Measurements from ENCODE around the gene LGALS13. TPM values are rescaled to one million over a fixed set of nuclear protein-coding genes. Genes with fewer than 3 reads are reported as not detected.

LGALS13 gene
- polyA plus RNA-seq, 3 donors: not detected

DNA sequence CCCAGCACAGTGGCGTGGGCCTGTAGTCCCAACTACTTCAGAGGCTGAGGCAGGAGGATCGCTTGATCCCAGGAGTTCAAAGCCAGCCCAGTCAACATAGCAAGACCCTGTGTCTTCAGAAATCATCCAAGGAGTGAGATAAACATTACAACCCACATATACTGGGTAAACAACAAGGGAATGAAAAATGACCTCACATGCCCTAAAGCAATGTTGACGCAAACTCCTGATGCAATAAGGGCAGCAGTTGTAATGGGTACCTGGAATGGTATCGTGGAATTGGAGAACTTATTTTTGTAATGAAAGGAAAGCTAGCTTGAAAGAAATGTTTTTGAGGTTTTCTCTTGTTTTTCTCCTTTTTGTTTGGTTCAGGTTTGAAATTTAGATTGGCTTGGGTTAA lies 28.9 kb downstream of the LGALS13 start:
- no peak overlapping the region for H3K4me3 ChIP-seq (replicated peaks in 1 of 3; ENCODE audit: low read depth in 2 of 3, low read length in 3 of 3)
- TF ChIP-seq, protein P1, sequence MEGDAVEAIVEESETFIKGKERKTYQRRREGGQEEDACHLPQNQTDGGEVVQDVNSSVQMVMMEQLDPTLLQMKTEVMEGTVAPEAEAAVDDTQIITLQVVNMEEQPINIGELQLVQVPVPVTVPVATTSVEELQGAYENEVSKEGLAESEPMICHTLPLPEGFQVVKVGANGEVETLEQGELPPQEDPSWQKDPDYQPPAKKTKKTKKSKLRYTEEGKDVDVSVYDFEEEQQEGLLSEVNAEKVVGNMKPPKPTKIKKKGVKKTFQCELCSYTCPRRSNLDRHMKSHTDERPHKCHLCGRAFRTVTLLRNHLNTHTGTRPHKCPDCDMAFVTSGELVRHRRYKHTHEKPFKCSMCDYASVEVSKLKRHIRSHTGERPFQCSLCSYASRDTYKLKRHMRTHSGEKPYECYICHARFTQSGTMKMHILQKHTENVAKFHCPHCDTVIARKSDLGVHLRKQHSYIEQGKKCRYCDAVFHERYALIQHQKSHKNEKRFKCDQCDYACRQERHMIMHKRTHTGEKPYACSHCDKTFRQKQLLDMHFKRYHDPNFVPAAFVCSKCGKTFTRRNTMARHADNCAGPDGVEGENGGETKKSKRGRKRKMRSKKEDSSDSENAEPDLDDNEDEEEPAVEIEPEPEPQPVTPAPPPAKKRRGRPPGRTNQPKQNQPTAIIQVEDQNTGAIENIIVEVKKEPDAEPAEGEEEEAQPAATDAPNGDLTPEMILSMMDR (IDR thresholded peaks at IDR 0.05): no peak
- no peaks in the 10 kb centered on the region for H3K4me1 Mint-ChIP-seq
- 86% methylated on average over 3 of the region's 4 CpGs for WGBS (ENCODE audit: insufficient coverage)
- H3K4me1 ChIP-seq (ENCODE audit: control insufficient read depth in 1 of 2, insufficient read depth in 2 of 2, low read length in 2 of 2): no peaks in the 10 kb centered on the region
- H3K9me3 Mint-ChIP-seq: peaks cover 0 to 4% (median 0%) of the 10 kb centered on the region in 7 donors
- H3K9me3 ChIP-seq (replicated peaks in 1 of 2; ENCODE audit: control insufficient read depth in 1 of 2, insufficient read depth in 1 of 2, low read length in 2 of 2): no peaks in the 10 kb centered on the region
- H2AFZ ChIP-seq (ENCODE audit: insufficient read depth, low read depth, low read length, poor library complexity, severe bottlenecking): no peak overlapping the region
- H3K27me3 ChIP-seq (ENCODE audit: control insufficient read depth in 2 of 2, insufficient read depth in 2 of 2, low read length in 2 of 2): no peaks in the 10 kb centered on the region
- H3K27ac ChIP-seq (ENCODE audit: low read depth in 1 of 2, low read length in 2 of 2): no peak overlapping the region
- no peaks in the 10 kb centered on the region for H3K36me3 Mint-ChIP-seq
- DNase-seq: no peak
- intact Hi-C loops (cut with micrococcal nuclease): no loop called here
- H4K20me1 ChIP-seq (ENCODE audit: insufficient read depth, low read length): no peaks in the 10 kb centered on the region
- no peak overlapping the region for H3K9ac ChIP-seq (ENCODE audit: insufficient read depth, low read length, poor library complexity, severe bottlenecking)
- H3K27me3 Mint-ChIP-seq (ENCODE audit: low read depth in 3 of 3): peaks cover 0 to 15% (median 3%) of the 10 kb centered on the region in 3 donors
- no peak overlapping the region for H3K4me2 ChIP-seq (replicated peaks; ENCODE audit: extremely low read depth, low read length, poor library complexity, severe bottlenecking)
- H3K36me3 ChIP-seq (replicated peaks in 1 of 2; ENCODE audit: control insufficient read depth in 1 of 2, insufficient read depth in 2 of 2, low read length in 2 of 2): no peaks in the 10 kb centered on the region
- no peak overlapping the region for H3K27ac Mint-ChIP-seq
- H3K79me2 ChIP-seq (ENCODE audit: insufficient read depth, low read length): no peaks in the 10 kb centered on the region
- no peak overlapping the region for H3K4me3 Mint-ChIP-seq

DNA sequence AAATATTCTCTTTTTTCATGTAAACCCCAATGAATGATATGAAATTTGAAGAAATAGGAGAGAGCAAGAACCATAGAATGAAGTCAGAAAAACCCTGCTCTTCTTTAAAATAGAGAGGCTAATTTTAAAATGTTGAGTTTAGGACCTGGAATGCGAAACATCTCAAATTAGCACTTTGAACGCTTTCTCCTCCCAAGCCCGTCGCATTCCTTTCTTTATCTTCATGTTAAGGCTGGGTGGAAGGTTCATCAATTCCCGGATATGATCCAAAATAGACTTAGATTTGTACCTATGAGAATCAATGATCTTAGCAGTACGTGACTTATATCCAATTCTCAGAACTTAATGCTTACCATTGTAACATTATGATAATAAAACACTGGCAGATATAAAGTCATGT lies 29.3 kb downstream of the LGALS13 start:
- H3K9me3 Mint-ChIP-seq: peaks cover 0 to 4% (median 0%) of the 10 kb centered on the region in 7 donors
- H3K4me1 Mint-ChIP-seq: no peaks in the 10 kb centered on the region
- H3K4me3 Mint-ChIP-seq: no peak overlapping the region
- Histone ChIP-seq H3K36me3 (replicated peaks in 1 of 2; ENCODE audit: control insufficient read depth in 1 of 2, insufficient read depth in 2 of 2, low read length in 2 of 2) (no peaks in the 10 kb centered on the region), H4K20me1 (ENCODE audit: insufficient read depth, low read length) (no peaks in the 10 kb centered on the region), H3K9ac (ENCODE audit: insufficient read depth, low read length, poor library complexity, severe bottlenecking) (no peak overlapping the region), H3K79me2 (ENCODE audit: insufficient read depth, low read length) (no peaks in the 10 kb centered on the region), H2AFZ (ENCODE audit: insufficient read depth, low read depth, low read length, poor library complexity, severe bottlenecking) (no peak overlapping the region), H3K27me3 (ENCODE audit: control insufficient read depth in 2 of 2, insufficient read depth in 2 of 2, low read length in 2 of 2) (no peaks in the 10 kb centered on the region), H3K27ac (ENCODE audit: low read depth in 1 of 2, low read length in 2 of 2) (no peak overlapping the region), H3K9me3 (replicated peaks in 1 of 2; ENCODE audit: control insufficient read depth in 1 of 2, insufficient read depth in 1 of 2, low read length in 2 of 2) (no peaks in the 10 kb centered on the region), H3K4me1 (ENCODE audit: control insufficient read depth in 1 of 2, insufficient read depth in 2 of 2, low read length in 2 of 2) (no peaks in the 10 kb centered on the region), H3K4me2 (replicated peaks; ENCODE audit: extremely low read depth, low read length, poor library complexity, severe bottlenecking) (no peak overlapping the region), H3K4me3 (replicated peaks in 1 of 3; ENCODE audit: low read depth in 2 of 3, low read length in 3 of 3) (no peak overlapping the region)
- peaks cover 0 to 18% (median 3%) of the 10 kb centered on the region in 3 donors for H3K27me3 Mint-ChIP-seq (ENCODE audit: low read depth in 3 of 3)
- no peak overlapping the region for H3K27ac Mint-ChIP-seq
- no peaks in the 10 kb centered on the region for H3K36me3 Mint-ChIP-seq
- WGBS (ENCODE audit: insufficient coverage): no CpG with 5 or more reads among the region's 6 CpGs
- DNase-seq: no peak
- TF ChIP-seq, protein P1 (IDR thresholded peaks at IDR 0.05): no peak
- intact Hi-C loops (cut with micrococcal nuclease): no loop called here
